Endothelial cell of umbilical vein (primary cell): ENCODE results near the gene CRIM1. TPM values are rescaled to one million over a fixed set of nuclear protein-coding genes. Genes with fewer than 3 reads are reported as not detected.

Source experiments
- BruUV-seq: library from RNA; stranded (reverse); fragments of 400-500 nt; replicated peaks from 2 replicates; lab custom pipeline; 2021; lab: Mats Ljungman, UMichigan
- CTCF ChIA-PET: fragments of 300-600, 350-600 bp; sonication (Branson Sonifier 250); formaldehyde crosslinking; loops from one replicate; lab custom pipeline; 2021; ENCODE audit warnings: antibody characterized with exemption, inconsistent platforms; lab: Charles Lee
- POLR2A ChIA-PET: fragments of 300-600, 350-600 bp; sonication (Branson Sonifier 250); formaldehyde crosslinking; loops from one replicate; lab custom pipeline; 2021; ENCODE audit warnings: antibody characterized with exemption, inconsistent platforms; lab: Charles Lee
- DNase-seq: peaks from one replicate; pipeline ENCODE4 v3.0.0-alpha.2; 2011; ENCODE audit warnings: low read depth, low spot score
- FAIRE-seq: peaks from 2 replicates; lab custom pipeline; 2011; peaks lifted over from hg19 to GRCh38; lab: Jason Lieb, UNC
- H2AFZ ChIP-seq: 2 replicates; pipeline ENCODE4 v1.6.0; 2012; ENCODE audit warnings: low read depth, low read length, control low read depth, inconsistent platforms
- H3K27ac ChIP-seq: 2 replicates; pipeline ENCODE4 v1.5.1; 2011; ENCODE audit warnings: low read depth, mild to moderate bottlenecking, control low read depth, low read length, moderate library complexity; ENCODE audit not compliant: insufficient read depth
- H3K27me3 ChIP-seq, 2 experiments: 2 replicates each; pipeline versions ENCODE4 v1.6.0 to v1.6.1; 2011; ENCODE audit warnings: low read length in 2 of 2, mixed read lengths in 1 of 2; ENCODE audit not compliant: control insufficient read depth in 2 of 2, insufficient read depth in 2 of 2
- H3K36me3 ChIP-seq, 2 experiments: 2 replicates in 1 of 2; 3 replicates in 1 of 2; pipeline ENCODE4 v1.5.1; 2011; ENCODE audit warnings: low read length in 2 of 2, mild to moderate bottlenecking in 1 of 2, moderate library complexity in 1 of 2; ENCODE audit not compliant: control insufficient read depth in 2 of 2, insufficient read depth in 2 of 2; ENCODE audit errors: extremely low read depth in 1 of 2
- H3K4me1 ChIP-seq: 3 replicates; pipeline ENCODE4 v1.5.1; 2011; ENCODE audit warnings: mild to moderate bottlenecking, low read length; ENCODE audit not compliant: control insufficient read depth, insufficient read depth; ENCODE audit errors: extremely low read depth
- H3K4me2 ChIP-seq: 2 replicates; pipeline ENCODE4 v1.6.1; 2011; ENCODE audit warnings: low read length, control low read depth, mixed read lengths; ENCODE audit not compliant: insufficient read depth
- H3K4me3 ChIP-seq, 3 experiments: fragments of 200-600 bp in 1 of 3; sonication (generic), shearing (Covaris generic) in 1 of 3; replicated peaks in 1 of 3; 2 replicates each; pipeline ENCODE4 v1.5.1; 2011 to 2016; ENCODE audit warnings: control low read depth in 3 of 3, low read length in 3 of 3, mild to moderate bottlenecking in 2 of 3, inconsistent platforms in 1 of 3, low read depth in 1 of 3, moderate library complexity in 1 of 3; ENCODE audit not compliant: insufficient read depth in 1 of 3
- H3K79me2 ChIP-seq: 2 replicates; pipeline ENCODE4 v1.6.0; 2012; ENCODE audit warnings: low read length, inconsistent platforms; ENCODE audit not compliant: control insufficient read depth, insufficient read depth
- H3K9ac ChIP-seq: replicated peaks from 2 replicates; pipeline ENCODE3; 2011; ENCODE audit warnings: low read length, control low read depth; ENCODE audit not compliant: insufficient read depth; ENCODE audit errors: extremely low read depth
- H3K9me1 ChIP-seq: replicated peaks from 3 replicates; pipeline ENCODE4 v1.6.0; 2011; ENCODE audit warnings: mild to moderate bottlenecking, low read length; ENCODE audit not compliant: control insufficient read depth, insufficient read depth; ENCODE audit errors: extremely low read depth
- H3K9me3 ChIP-seq: replicated peaks from 2 replicates; pipeline ENCODE4 v1.5.1; 2012; ENCODE audit warnings: low read length, inconsistent platforms; ENCODE audit not compliant: control insufficient read depth, insufficient read depth
- H4K20me1 ChIP-seq: replicated peaks from 2 replicates; pipeline ENCODE3; 2011; ENCODE audit warnings: mild to moderate bottlenecking, low read length; ENCODE audit not compliant: control insufficient read depth, insufficient read depth; ENCODE audit errors: extremely low read depth
- EZH2 ChIP-seq: IDR thresholded peaks from 2 replicates; pipeline ENCODE4 v1.6.1; 2012; ENCODE audit warnings: borderline replicate concordance, low read depth, mild to moderate bottlenecking, moderate library complexity, low read length, inconsistent platforms; ENCODE audit not compliant: severe bottlenecking
- FOS ChIP-seq: IDR thresholded peaks from 2 replicates; pipeline ENCODE4 v1.6.1; 2011; ENCODE audit warnings: mild to moderate bottlenecking, low read length, moderate library complexity, borderline replicate concordance; ENCODE audit not compliant: insufficient read depth
- GATA2 ChIP-seq: IDR thresholded peaks from 2 replicates; pipeline ENCODE4 v1.7.0; 2011; ENCODE audit warnings: low read depth, mild to moderate bottlenecking, moderate library complexity, mixed read lengths, low read length; ENCODE audit not compliant: insufficient read length, insufficient read depth
- JUN ChIP-seq: IDR thresholded peaks from 2 replicates; pipeline ENCODE4 v1.6.1; 2011; ENCODE audit warnings: borderline replicate concordance, low read depth; ENCODE audit not compliant: insufficient read length, insufficient read depth
- MYC ChIP-seq: IDR thresholded peaks from one replicate; pipeline ENCODE4 v1.6.1; 2011; ENCODE audit warnings: mild to moderate bottlenecking, low read depth, low read length
- POLR2A ChIP-seq: IDR thresholded peaks from 2 replicates; pipeline ENCODE4 v1.6.1; 2012; ENCODE audit warnings: low read depth, mild to moderate bottlenecking, control low read depth, low read length
- POLR2AphosphoS5 ChIP-seq: IDR thresholded peaks from 2 replicates; pipeline ENCODE4 v1.6.1; 2012; ENCODE audit warnings: low read depth, mild to moderate bottlenecking, control low read depth, low read length, moderate library complexity; ENCODE audit not compliant: insufficient read depth
- dilution Hi-C: fragments of 300-500 bp; cut with MboI; formaldehyde crosslinking; loops from one replicate; pipeline ENCODE4 v1.15.0; 2019; ENCODE audit warnings: low sequenced_read_pairs; ENCODE audit not compliant: extremely low pct_ligation_motif_present
- intact Hi-C: fragments of 100-400 bp; cut with micrococcal nuclease; formaldehyde crosslinking; loops from one replicate; pipeline ENCODE4 v1.10.0; 2022
- polyA plus RNA-seq, 4 experiments: library from polyadenylated mRNA; depleted of rRNA in 3 of 4; stranded (reverse) in 3 of 4; unstranded in 1 of 4; fragments of >200 nt; gene quantifications; 2 replicates each; pipeline versions ENCODE4 v1.2.1 to v1.2.3, GENCODE V29; 2011 to 2012; ENCODE audit warnings: missing spikeins in 1 of 4
- total RNA-seq: library from RNA; stranded (reverse); gene quantifications from 2 replicates; pipeline ENCODE4 v1.2.3, GENCODE V29; 2021
- TF ChIP-seq, protein P1 (sequence below), 2 donors: IDR thresholded peaks; 1 replicate in 1 of 2; 2 replicates in 1 of 2; pipeline ENCODE4 v1.5.1; 2011; ENCODE audit warnings: low read length in 2 of 2, mild to moderate bottlenecking in 2 of 2, moderate library complexity in 2 of 2, control low read depth in 1 of 2, inconsistent platforms in 1 of 2, low read depth in 1 of 2; ENCODE audit not compliant: insufficient read depth in 1 of 2; ENCODE audit errors: extremely low read depth in 1 of 2
- TF ChIP-seq, protein P2 (sequence below): IDR thresholded peaks from 2 replicates; pipeline ENCODE4 v1.6.1; 2011; ENCODE audit not compliant: insufficient read depth, insufficient read length

The CRIM1 gene
- total and polyA plus RNA-seq, 2 donors (not counting 3 experiments of a cell fraction or from before 2014, with no cell fraction given): 422 to 649 TPM

DNA sequence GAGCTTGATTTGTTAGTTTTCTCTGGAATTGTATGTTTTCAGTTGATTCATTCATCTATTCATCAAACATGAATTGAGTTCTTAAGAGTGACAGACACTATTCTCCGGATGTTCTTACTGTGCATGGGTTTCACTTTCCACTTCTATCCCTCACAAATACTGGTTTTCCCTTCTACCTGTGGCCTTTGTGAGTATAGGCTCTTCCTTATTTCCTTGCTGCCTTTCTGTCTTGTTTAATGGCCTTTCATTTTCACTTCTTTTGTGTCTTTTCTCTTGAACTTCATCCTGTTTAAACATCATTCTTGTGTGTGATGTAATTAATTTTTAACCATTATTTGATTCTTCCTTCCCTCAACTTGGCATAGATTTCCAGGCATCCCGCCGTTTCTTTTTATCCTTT lies 90.7 kb downstream of the CRIM1 start:
- CTCF ChIA-PET: interaction anchor here (1.0 kb wide), 1 partner anchor 14 kb away, joined by 5 read pairs; no protein-coding TSS in a partner anchor
- DNase-seq (no peak), FAIRE-seq (no peak)
- H3K4me2 ChIP-seq: peak overlapping the region; percentile 6
- POLR2A ChIA-PET: no interaction called here
- H3K79me2 ChIP-seq: peaks cover 94% of the 10 kb centered on the region
- no peak overlapping the region for H3K4me3 ChIP-seq
- TF ChIP-seq GATA2 (no peak), POLR2A (no peak), FOS (no peak), MYC (no peak)
- dilution Hi-C loops: no loop called here
- H3K9ac ChIP-seq: no peak overlapping the region
- H3K27ac ChIP-seq: peak overlapping the region; percentile 39
- H3K4me1 ChIP-seq: peaks cover 98% of the 10 kb centered on the region
- intact Hi-C loops: no loop called here
- H2AFZ ChIP-seq: no peak overlapping the region
- no peaks in the 10 kb centered on the region for H4K20me1 ChIP-seq
- no peaks in the 10 kb centered on the region for H3K27me3 ChIP-seq
- peaks cover 34 to 66% of the 10 kb centered on the region in 2 experiments for H3K36me3 ChIP-seq
- BruUV-seq: no TSS peak
- H3K9me3 ChIP-seq: no peaks in the 10 kb centered on the region
- H3K9me1 ChIP-seq: no peaks in the 10 kb centered on the region

DNA sequence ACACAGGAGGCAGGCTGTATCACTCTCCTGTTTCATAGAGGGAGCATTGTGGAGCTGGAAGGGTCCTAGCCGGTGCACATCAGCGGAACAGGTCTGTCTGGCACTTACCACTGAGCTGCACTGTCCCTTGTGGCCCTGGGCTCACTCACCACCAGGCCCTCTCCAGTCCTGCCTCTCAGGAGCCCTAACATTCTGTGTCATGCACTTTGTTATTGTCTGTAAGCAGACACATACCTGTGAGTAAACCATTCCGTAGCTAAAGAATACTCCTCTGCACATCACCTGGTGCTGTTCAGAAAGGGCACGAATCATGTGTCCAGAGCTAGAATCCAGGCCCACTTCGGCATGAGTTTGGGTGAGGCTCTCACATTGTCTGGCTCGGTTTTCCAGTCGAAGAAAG lies 93.6 kb downstream of the CRIM1 start:
- H3K9me1 ChIP-seq: no peaks in the 10 kb centered on the region
- H3K9ac ChIP-seq: peak overlapping the region; percentile 51
- no peaks in the 10 kb centered on the region for H3K27me3 ChIP-seq
- POLR2A ChIA-PET: no interaction called here
- no peak overlapping the region for H2AFZ ChIP-seq
- no peaks in the 10 kb centered on the region for H4K20me1 ChIP-seq
- CTCF ChIA-PET: interaction anchor here (0.7 to 5.1 kb wide), 7 partner anchors 11 to 97 kb away, joined by 3 to 31 read pairs (median 4); no protein-coding TSS in a partner anchor
- H3K79me2 ChIP-seq: peaks cover 93% of the 10 kb centered on the region
- H3K36me3 ChIP-seq: peaks cover 23 to 55% of the 10 kb centered on the region in 2 experiments
- H3K9me3 ChIP-seq: no peaks in the 10 kb centered on the region
- FAIRE-seq (no peak), DNase-seq (no peak)
- TF ChIP-seq EZH2 (no peak), MYC (no peak), JUN (no peak), POLR2AphosphoS5 (no peak), FOS (no peak), GATA2 (no peak), POLR2A (no peak)
- TF ChIP-seq, protein P1, sequence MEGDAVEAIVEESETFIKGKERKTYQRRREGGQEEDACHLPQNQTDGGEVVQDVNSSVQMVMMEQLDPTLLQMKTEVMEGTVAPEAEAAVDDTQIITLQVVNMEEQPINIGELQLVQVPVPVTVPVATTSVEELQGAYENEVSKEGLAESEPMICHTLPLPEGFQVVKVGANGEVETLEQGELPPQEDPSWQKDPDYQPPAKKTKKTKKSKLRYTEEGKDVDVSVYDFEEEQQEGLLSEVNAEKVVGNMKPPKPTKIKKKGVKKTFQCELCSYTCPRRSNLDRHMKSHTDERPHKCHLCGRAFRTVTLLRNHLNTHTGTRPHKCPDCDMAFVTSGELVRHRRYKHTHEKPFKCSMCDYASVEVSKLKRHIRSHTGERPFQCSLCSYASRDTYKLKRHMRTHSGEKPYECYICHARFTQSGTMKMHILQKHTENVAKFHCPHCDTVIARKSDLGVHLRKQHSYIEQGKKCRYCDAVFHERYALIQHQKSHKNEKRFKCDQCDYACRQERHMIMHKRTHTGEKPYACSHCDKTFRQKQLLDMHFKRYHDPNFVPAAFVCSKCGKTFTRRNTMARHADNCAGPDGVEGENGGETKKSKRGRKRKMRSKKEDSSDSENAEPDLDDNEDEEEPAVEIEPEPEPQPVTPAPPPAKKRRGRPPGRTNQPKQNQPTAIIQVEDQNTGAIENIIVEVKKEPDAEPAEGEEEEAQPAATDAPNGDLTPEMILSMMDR (IDR thresholded peaks at IDR 0.05; ENCODE audit: extremely low read depth in 1 of 2, insufficient read depth in 1 of 2, low read depth in 1 of 2, low read length in 2 of 2): no peak
- TF ChIP-seq, protein P2, sequence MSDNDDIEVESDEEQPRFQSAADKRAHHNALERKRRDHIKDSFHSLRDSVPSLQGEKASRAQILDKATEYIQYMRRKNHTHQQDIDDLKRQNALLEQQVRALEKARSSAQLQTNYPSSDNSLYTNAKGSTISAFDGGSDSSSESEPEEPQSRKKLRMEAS: no peak
- intact Hi-C loops (no loop called here), dilution Hi-C loops (no loop called here)
- peak overlapping the region; percentile 73 for H3K27ac ChIP-seq
- no peak overlapping the region for H3K4me3 ChIP-seq
- peaks cover 100% of the 10 kb centered on the region for H3K4me1 ChIP-seq
- H3K4me2 ChIP-seq: no peak overlapping the region
- BruUV-seq: no TSS peak
